BLaER1 treated with 17β-estradiol and CSF1 and Interleukin-3, amounts not matched to agents 10 nM and 100 nM (cell line): ENCODE measurements around the gene RPL22.

ENCODE experiments used
- H3K27ac ChIP-seq, 11 experiments: shearing (Covaris generic); formaldehyde crosslinking; 2 replicates each; pipeline ENCODE4 v1.8.1; 2022
- H3K27me3 ChIP-seq, 11 experiments: shearing (Covaris generic); formaldehyde crosslinking; 2 replicates each; pipeline ENCODE4 v1.8.1; 2022
- H3K36me3 ChIP-seq, 11 experiments: shearing (Covaris generic); formaldehyde crosslinking; 2 replicates each; pipeline ENCODE4 v1.8.1; 2022
- H3K4me1 ChIP-seq, 10 experiments: shearing (Covaris generic); formaldehyde crosslinking; 2 replicates each; pipeline ENCODE4 v1.8.1; 2022
- H3K4me2 ChIP-seq, 11 experiments: shearing (Covaris generic); formaldehyde crosslinking; 2 replicates each; pipeline ENCODE4 v1.8.1; 2022
- H3K4me3 ChIP-seq, 10 experiments: shearing (Covaris generic); formaldehyde crosslinking; 2 replicates each; pipeline ENCODE4 v1.8.1; 2022
- H3K9ac ChIP-seq, 11 experiments: shearing (Covaris generic); formaldehyde crosslinking; 2 replicates each; pipeline ENCODE4 v1.8.1; 2022
- H3K9me3 ChIP-seq, 11 experiments: shearing (Covaris generic); formaldehyde crosslinking; replicated peaks in 1 of 11; 2 replicates each; pipeline ENCODE4 v1.8.1; 2022
- H4K20me1 ChIP-seq, 11 experiments: shearing (Covaris generic); formaldehyde crosslinking; 2 replicates each; pipeline ENCODE4 v1.8.1; 2022
- Cebpa-rat ChIP-seq, 11 experiments: shearing (Covaris generic); IDR thresholded peaks; 2 replicates each; pipeline ENCODE4 v1.8.1; 2022

Gene RPL22

GRCh38 chr1:6170116-6170741 lies 29.2 kb downstream of the RPL22 start:
- Histone ChIP-seq H3K36me3 (no peaks in the 10 kb centered on the region), H3K4me3 (peak overlapping the region in 7 of 10 experiments; percentile 6 to 57 (median 7); a peak in 11 of 20 replicates), H3K27ac (peak overlapping the region in 9 of 11 experiments; percentile 25 to 83 (median 72); a peak in 16 of 22 replicates), H3K27me3 (no peaks in the 10 kb centered on the region), H4K20me1 (no peaks in the 10 kb centered on the region), H3K9ac (peak overlapping the region; percentile 40 to 75 (median 55); a peak in 20 of 22 replicates), H3K9me3 (peaks cover 0 to 4% (median 0%) of the 10 kb centered on the region in 11 experiments; a peak in 1 of 22 replicates), H3K4me2 (peak overlapping the region; percentile 78 to 98 (median 95)), H3K4me1 (peaks cover 25 to 51% (median 38%) of the 10 kb centered on the region in 10 experiments)
- TF ChIP-seq Cebpa-rat (IDR thresholded peaks at IDR 0.05): no peak

GRCh38 chr1:6168947-6169586 lies 30.3 kb downstream of the RPL22 start:
- no peaks in the 10 kb centered on the region for H3K9me3 ChIP-seq
- H3K4me3 ChIP-seq: no peak overlapping the region
- no peak for TF ChIP-seq Cebpa-rat (IDR thresholded peaks at IDR 0.05)
- H3K27ac ChIP-seq: peak overlapping the region in 4 of 11 experiments; percentile 72 to 83 (median 80); a peak in 5 of 22 replicates
- peaks cover 25 to 51% (median 38%) of the 10 kb centered on the region in 10 experiments for H3K4me1 ChIP-seq
- H3K27me3 ChIP-seq: peaks cover 0 to 5% (median 0%) of the 10 kb centered on the region in 11 experiments; a peak in 2 of 22 replicates
- H4K20me1 ChIP-seq: peaks cover 0 to 4% (median 0%) of the 10 kb centered on the region in 11 experiments; a peak in 2 of 22 replicates
- H3K4me2 ChIP-seq: peak overlapping the region in 7 of 11 experiments; percentile 86 to 98 (median 96); a peak in 6 of 22 replicates
- 0 out of 22 replicates have a peak overlapping the region, but pooled peaks of 2 of the 11 experiments have one; percentile 4 to 5 for H3K9ac ChIP-seq
- no peaks in the 10 kb centered on the region for H3K36me3 ChIP-seq

- Histone ChIP-seq H3K4me3 (no peak overlapping the region), H3K27ac (no peak overlapping the region), H3K9me3 (no peaks in the 10 kb centered on the region), H4K20me1 (peaks cover 0 to 11% (median 0%) of the 10 kb centered on the region in 11 experiments; a peak in 6 of 22 replicates), H3K4me2 (peak overlapping the region in 4 of 11 experiments; percentile 0 to 5 (median 2); a peak in 1 of 22 replicates), H3K27me3 (peaks cover 0 to 15% (median 6%) of the 10 kb centered on the region in 11 experiments; a peak in 8 of 22 replicates), H3K4me1 (peaks cover 25 to 49% (median 35%) of the 10 kb centered on the region in 10 experiments), H3K36me3 (no peaks in the 10 kb centered on the region), H3K9ac (no peak overlapping the region)
- TF ChIP-seq Cebpa-rat (IDR thresholded peaks at IDR 0.05): no peak
These were observed 31.7 kb downstream of the RPL22 start for GRCh38 chr1:6167391-6168303.

DNA sequence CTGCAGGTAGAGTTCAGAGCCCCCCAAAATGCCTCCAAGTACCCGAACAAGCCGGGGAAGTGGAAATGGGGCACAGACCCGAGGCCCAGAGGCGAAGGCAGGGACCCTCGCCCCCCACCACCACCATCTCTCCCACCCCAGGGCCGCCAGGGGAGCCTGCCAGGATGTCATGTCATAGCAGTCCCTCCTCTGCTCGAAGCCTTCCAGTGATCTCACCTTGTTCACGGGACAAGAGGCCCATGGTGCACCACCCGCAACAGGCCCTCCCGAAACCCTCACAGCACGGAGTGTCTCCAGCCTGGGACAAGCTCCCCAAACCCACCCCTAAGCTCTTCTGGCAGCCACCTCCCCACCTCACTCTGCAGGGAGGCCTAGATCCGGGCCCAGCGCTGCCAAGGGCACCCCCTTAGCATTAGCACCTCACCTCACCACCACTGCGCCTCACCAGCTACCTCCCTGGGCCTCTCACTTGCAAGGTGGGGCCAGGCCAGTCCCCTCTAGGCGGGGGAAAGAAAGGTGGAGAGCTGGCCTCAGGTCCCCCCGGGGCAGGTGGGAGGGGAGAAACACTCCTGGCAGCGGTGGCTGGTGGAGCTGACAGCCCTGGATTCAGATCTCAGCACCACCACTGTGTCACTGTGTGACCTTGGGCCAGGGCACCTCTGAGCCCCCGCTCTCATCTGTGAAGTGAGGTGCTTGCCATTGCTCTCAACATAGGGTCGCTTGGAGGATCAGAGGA lies 32.6 kb downstream of the RPL22 start:
- Histone ChIP-seq H3K4me3 (no peak overlapping the region), H3K4me1 (peaks cover 22 to 42% (median 29%) of the 10 kb centered on the region in 10 experiments), H3K9me3 (no peaks in the 10 kb centered on the region), H3K4me2 (0 out of 22 replicates have a peak overlapping the region, but pooled peaks of 4 of the 11 experiments have one; percentile 0 to 5 (median 2)), H3K36me3 (no peaks in the 10 kb centered on the region), H3K27me3 (peaks cover 0 to 21% (median 7%) of the 10 kb centered on the region in 11 experiments; a peak in 8 of 22 replicates), H4K20me1 (peaks cover 0 to 18% (median 0%) of the 10 kb centered on the region in 11 experiments; a peak in 6 of 22 replicates), H3K27ac (no peak overlapping the region), H3K9ac (no peak overlapping the region)
- no peak for TF ChIP-seq Cebpa-rat (IDR thresholded peaks at IDR 0.05)

DNA sequence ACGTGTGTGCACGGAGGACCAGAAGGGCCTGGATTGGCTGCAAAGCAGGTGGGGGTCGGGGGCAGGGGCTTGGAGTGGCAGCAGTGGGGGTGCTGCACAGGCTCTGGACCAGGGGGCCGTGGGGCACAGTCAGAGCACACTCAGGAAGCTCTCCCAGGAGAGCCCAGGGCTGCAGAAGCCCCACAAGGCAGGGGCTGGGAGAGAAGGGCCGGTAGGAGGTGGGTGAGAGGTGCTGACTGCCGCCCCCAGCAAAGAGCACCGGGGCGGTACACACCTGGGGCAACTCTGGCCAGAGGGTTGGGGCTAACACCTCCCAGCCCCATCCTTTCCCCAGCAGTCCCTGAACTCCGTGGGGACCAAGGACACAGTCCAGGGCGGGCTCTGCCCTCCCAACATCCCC lies 33.2 kb downstream of the RPL22 start:
- no peak overlapping the region for H3K4me3 ChIP-seq
- peaks cover 0 to 23% (median 3%) of the 10 kb centered on the region in 11 experiments; a peak in 7 of 22 replicates for H4K20me1 ChIP-seq
- no peak for TF ChIP-seq Cebpa-rat (IDR thresholded peaks at IDR 0.05)
- no peaks in the 10 kb centered on the region for H3K9me3 ChIP-seq
- H3K27me3 ChIP-seq: peaks cover 0 to 21% (median 7%) of the 10 kb centered on the region in 11 experiments; a peak in 8 of 22 replicates
- peaks cover 21 to 42% (median 29%) of the 10 kb centered on the region in 10 experiments for H3K4me1 ChIP-seq
- no peak overlapping the region for H3K4me2 ChIP-seq
- no peak overlapping the region for H3K9ac ChIP-seq
- no peaks in the 10 kb centered on the region for H3K36me3 ChIP-seq
- no peak overlapping the region for H3K27ac ChIP-seq

DNA sequence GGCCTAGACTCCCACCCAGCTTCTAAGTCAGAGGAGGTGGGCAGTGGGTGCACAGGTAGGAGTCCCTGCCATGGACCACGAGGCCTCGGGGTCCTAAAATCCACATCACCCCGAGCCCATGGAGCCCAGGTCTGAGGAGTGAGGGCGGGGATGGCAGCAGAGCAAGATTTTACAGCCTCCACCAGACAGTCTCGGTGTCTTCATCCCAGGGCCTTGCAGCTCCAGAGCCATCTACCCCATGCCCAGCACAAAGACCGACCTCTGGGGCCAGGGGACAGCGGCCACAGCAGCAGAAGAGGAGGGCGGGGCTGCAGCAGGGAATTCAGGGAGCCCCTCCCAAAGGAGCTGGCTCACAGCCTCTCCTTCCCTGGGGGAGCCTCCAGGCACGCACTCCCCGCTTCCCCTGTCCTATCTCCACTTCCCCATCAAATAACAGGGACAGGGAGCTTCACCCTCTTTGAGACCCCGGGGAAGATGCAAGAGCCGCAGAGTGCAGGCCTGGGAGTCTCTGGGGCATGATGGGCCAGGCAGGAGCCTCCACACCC lies 33.9 kb downstream of the RPL22 start:
- Histone ChIP-seq H4K20me1 (peaks cover 0 to 27% (median 4%) of the 10 kb centered on the region in 11 experiments; a peak in 7 of 22 replicates), H3K4me1 (peaks cover 21 to 41% (median 28%) of the 10 kb centered on the region in 10 experiments), H3K4me2 (no peak overlapping the region), H3K27ac (no peak overlapping the region), H3K27me3 (peaks cover 0 to 21% (median 7%) of the 10 kb centered on the region in 11 experiments; a peak in 8 of 22 replicates), H3K4me3 (no peak overlapping the region), H3K9ac (no peak overlapping the region), H3K36me3 (no peaks in the 10 kb centered on the region), H3K9me3 (no peaks in the 10 kb centered on the region)
- TF ChIP-seq Cebpa-rat (IDR thresholded peaks at IDR 0.05): no peak

- H3K4me2 ChIP-seq: no peak overlapping the region
- no peak overlapping the region for H3K9ac ChIP-seq
- TF ChIP-seq Cebpa-rat (IDR thresholded peaks at IDR 0.05): no peak
- H4K20me1 ChIP-seq: peaks cover 0 to 27% (median 4%) of the 10 kb centered on the region in 11 experiments; a peak in 7 of 22 replicates
- H3K4me1 ChIP-seq: peaks cover 17 to 36% (median 24%) of the 10 kb centered on the region in 10 experiments
- H3K27ac ChIP-seq: no peak overlapping the region
- peaks cover 0 to 21% (median 7%) of the 10 kb centered on the region in 11 experiments; a peak in 8 of 22 replicates for H3K27me3 ChIP-seq
- H3K36me3 ChIP-seq: no peaks in the 10 kb centered on the region
- H3K9me3 ChIP-seq: no peaks in the 10 kb centered on the region
- no peak overlapping the region for H3K4me3 ChIP-seq
These were observed 34.4 kb downstream of the RPL22 start for GRCh38 chr1:6165027-6165426.
